ENCODE results near the gene MAMDC2.
"Not testable (repeated sequence)": the region's sequence is repeated elsewhere in the genome, so short reads cannot be mapped to it uniquely, and the experiment has no call there.

Gene MAMDC2

GRCh38 chr9:70137577-70137976, 93.9 kb downstream of the MAMDC2 start:
- FAIRE-seq, result no peak

GRCh38 chr9:70142101-70142500, 98.5 kb downstream of the MAMDC2 start:
- no peak for FAIRE-seq

- FAIRE-seq, result no peak
These were observed 99.9 kb downstream of the MAMDC2 start for GRCh38 chr9:70143394-70144130.

- no peak for FAIRE-seq
These were observed 100.5 kb downstream of the MAMDC2 start for GRCh38 chr9:70144131-70144503.

GRCh38 chr9:70145981-70146380, 102.3 kb downstream of the MAMDC2 start:
- FAIRE-seq, result no peak

GRCh38 chr9:70147196-70147595, 103.5 kb downstream of the MAMDC2 start:
- FAIRE-seq, result no peak

- FAIRE-seq, result no peak
These were observed 104.0 kb downstream of the MAMDC2 start for GRCh38 chr9:70147651-70148050.

GRCh38 chr9:70152350-70152749, 108.7 kb downstream of the MAMDC2 start:
- FAIRE-seq, result no peak

- no peak for FAIRE-seq
These were observed 113.1 kb downstream of the MAMDC2 start for GRCh38 chr9:70156729-70157128.

- FAIRE-seq, result no peak
These were observed 116.0 kb downstream of the MAMDC2 start for GRCh38 chr9:70159630-70160029.

- FAIRE-seq, result no peak
These were observed 117.3 kb downstream of the MAMDC2 start for GRCh38 chr9:70160686-70161600.

- FAIRE-seq, result no peak
These were observed 121.5 kb downstream of the MAMDC2 start for GRCh38 chr9:70165006-70165602.

- FAIRE-seq, result no peak
These were observed 124.9 kb downstream of the MAMDC2 start for GRCh38 chr9:70168521-70168920.

GRCh38 chr9:70169222-70169621, 125.6 kb downstream of the MAMDC2 start:
- FAIRE-seq, result no peak

- no peak for FAIRE-seq
These were observed 126.6 kb downstream of the MAMDC2 start for GRCh38 chr9:70170151-70170790.

- FAIRE-seq, result no peak
These were observed 128.9 kb downstream of the MAMDC2 start for GRCh38 chr9:70172532-70172931.

GRCh38 chr9:70177121-70177520, 133.5 kb downstream of the MAMDC2 start:
- FAIRE-seq, result no peak

- FAIRE-seq, result no peak
These were observed 149.1 kb downstream of the MAMDC2 start for GRCh38 chr9:70192707-70193106.

- FAIRE-seq, result no peak
These were observed 151.8 kb downstream of the MAMDC2 start for GRCh38 chr9:70195456-70195855.

GRCh38 chr9:70197216-70198044, 153.8 kb downstream of the MAMDC2 start:
- no peak for FAIRE-seq

- FAIRE-seq, result not testable (repeated sequence)
These were observed 161.1 kb downstream of the MAMDC2 start for GRCh38 chr9:70204743-70205142.

GRCh38 chr9:70205366-70206020, 161.8 kb downstream of the MAMDC2 start:
- FAIRE-seq, result no peak

Measured in A204.1 (cell line).